Stimulated activated naive CD8-positive, alpha-beta T cell treated with anti-CD3 and anti-CD28 coated beads, Interleukin-15, Interleukin-2, amounts not matched to agents 100 ng/mL and 50 ng/mL, for 24 hours (primary cell): Measurements from ENCODE around the gene PWWP2B.
A peak's percentile ranks its signal among the peaks of the same experiment; 100 is the strongest.

ENCODE experiments used
- H3K27ac Mint-ChIP-seq: one replicate; pipeline ENCODE4 v1.8.0; 2021; ENCODE audit warnings: mild to moderate bottlenecking, mixed read lengths
- H3K27me3 Mint-ChIP-seq: one replicate; pipeline ENCODE4 v1.8.0; 2021; ENCODE audit warnings: mixed read lengths
- H3K36me3 Mint-ChIP-seq: one replicate; pipeline ENCODE4 v1.8.0; 2021; ENCODE audit warnings: low read depth, mixed read lengths
- H3K4me1 Mint-ChIP-seq: one replicate; pipeline ENCODE4 v1.8.0; 2021; ENCODE audit warnings: low read depth, mixed read lengths
- H3K4me3 Mint-ChIP-seq: one replicate; pipeline ENCODE4 v1.8.0; 2021; ENCODE audit warnings: mild to moderate bottlenecking, mixed read lengths
- H3K9me3 Mint-ChIP-seq: one replicate; pipeline ENCODE4 v1.8.0; 2021; ENCODE audit warnings: mixed read lengths

PWWP2B gene

DNA sequence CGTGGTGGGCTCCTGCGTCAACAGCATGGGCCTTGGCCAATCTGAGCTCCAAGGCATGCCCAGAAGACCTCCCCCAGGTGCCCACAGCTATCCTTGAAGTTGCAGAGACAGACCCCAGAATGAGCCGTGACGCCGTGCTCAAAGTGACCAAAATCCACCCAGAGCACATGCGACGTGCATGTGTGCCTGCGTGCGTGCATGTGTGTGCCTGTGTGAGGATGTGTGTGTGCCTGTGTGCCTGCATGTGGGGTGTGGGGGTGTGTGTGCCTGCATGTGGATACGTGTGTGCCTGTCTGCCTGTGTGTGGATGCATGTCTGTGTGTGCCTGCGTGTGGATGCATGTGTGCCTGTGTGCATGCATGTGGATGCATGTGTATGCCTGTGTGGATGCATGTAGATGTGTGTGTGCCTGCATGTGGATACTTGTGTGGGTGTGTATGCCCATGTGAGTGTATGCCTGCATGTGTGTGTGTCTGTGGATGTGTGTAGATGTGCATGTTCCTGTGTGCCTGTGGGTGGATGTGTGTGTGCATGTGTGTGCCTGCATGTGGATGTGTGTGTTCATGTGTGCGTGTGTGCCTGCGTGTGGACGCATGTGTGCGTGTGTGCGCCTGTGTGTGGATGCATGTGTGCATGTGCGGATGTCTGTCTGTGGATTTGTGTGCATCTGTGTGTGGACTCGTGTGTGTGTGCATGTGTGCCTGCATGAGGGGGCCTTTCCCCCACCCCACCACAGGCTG is 42.6 kb downstream of the PWWP2B start:
- Mint-ChIP-seq H3K27me3 (no peaks in the 10 kb centered on the region), H3K4me3 (no peak overlapping the region), H3K9me3 (no peaks in the 10 kb centered on the region), H3K27ac (no peak overlapping the region), H3K4me1 (peaks cover 12% of the 10 kb centered on the region), H3K36me3 (no peaks in the 10 kb centered on the region)

DNA sequence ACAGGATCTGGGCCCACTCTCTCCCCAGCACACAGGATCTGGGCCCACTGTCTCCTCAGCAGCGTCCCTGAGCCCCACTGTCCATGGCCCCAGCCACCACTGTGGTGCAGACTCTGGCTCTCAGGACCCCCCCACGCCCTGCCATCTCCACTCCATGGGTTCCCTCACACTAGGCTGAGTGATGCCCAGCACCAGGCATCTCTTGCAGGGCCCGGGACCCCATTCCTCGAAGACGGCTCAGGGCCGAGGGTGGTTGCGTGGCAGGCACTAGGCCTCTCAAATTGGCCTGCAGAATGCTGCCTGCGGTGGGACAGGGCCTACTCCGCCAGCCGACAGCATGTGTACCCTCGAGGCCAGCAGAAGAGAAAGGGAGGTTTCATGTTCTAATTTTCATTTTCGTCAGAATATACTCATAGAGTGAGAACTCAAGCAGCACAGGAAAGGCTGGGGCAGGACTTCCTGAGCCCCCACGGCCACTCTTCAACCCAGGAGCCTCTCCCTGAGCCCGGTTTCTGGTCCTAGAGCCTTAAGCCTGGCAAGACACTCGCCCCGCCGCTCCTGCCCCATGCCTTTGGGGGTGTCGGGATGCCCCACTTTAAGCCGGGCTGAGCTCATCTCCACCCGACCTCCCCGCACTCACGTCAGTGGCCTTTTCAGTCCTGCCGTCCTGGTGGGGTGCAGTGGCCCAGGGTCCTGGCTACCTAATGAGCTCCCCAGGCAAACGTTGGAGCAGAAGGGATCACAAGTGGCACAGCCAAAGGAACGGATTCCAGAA is 44.0 kb downstream of the PWWP2B start:
- Mint-ChIP-seq H3K27me3 (no peaks in the 10 kb centered on the region), H3K4me1 (peaks cover 17% of the 10 kb centered on the region), H3K36me3 (no peaks in the 10 kb centered on the region), H3K27ac (no peak overlapping the region), H3K4me3 (no peak overlapping the region), H3K9me3 (no peaks in the 10 kb centered on the region)

DNA sequence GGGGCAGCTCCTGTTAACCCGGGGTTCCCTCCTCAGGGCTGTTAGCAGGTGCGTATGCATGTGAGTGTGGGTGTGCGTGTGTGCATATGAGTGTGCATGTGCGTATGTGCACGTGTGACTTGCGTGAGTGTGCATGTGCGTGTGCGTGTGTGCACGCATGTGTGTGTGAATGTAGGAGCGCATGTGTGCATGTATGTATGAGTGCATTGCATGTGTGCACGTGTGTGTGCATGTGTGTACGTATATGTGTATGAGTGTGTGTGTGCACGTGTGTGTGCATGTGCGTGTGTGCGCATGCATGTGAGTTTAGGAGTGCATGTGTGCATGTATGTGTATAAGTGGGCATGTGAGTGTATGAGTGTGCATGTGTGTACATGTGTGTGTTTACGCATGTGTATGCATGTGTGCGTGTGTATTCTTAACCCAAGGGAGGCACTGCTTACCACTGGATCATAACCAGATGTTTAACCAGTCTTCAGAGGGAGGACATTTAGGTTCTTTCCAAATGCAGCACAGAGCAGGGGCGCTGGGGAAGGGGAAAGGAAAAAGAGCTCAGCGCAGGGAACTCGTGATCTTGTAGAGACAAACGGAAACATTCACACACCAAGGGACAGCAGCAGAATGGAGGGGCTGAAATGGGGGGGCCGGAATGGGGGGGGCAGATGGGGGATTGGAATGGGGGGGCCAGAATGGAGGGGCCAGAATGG is 45.0 kb downstream of the PWWP2B start:
- Mint-ChIP-seq H3K9me3 (no peaks in the 10 kb centered on the region), H3K36me3 (no peaks in the 10 kb centered on the region), H3K4me1 (peaks cover 24% of the 10 kb centered on the region), H3K27ac (peak overlapping the region; percentile 28), H3K4me3 (no peak overlapping the region), H3K27me3 (no peaks in the 10 kb centered on the region)

GRCh38 chr10:132442636-132443035 is 45.6 kb downstream of the PWWP2B start:
- Mint-ChIP-seq H3K4me1 (peaks cover 27% of the 10 kb centered on the region), H3K27me3 (no peaks in the 10 kb centered on the region), H3K4me3 (no peak overlapping the region), H3K36me3 (no peaks in the 10 kb centered on the region), H3K27ac (no peak overlapping the region), H3K9me3 (no peaks in the 10 kb centered on the region)

- H3K27ac Mint-ChIP-seq = no peak overlapping the region
- no peaks in the 10 kb centered on the region for H3K9me3 Mint-ChIP-seq
- no peaks in the 10 kb centered on the region for H3K27me3 Mint-ChIP-seq
- H3K36me3 Mint-ChIP-seq = no peaks in the 10 kb centered on the region
- H3K4me1 Mint-ChIP-seq = peaks cover 35% of the 10 kb centered on the region
- H3K4me3 Mint-ChIP-seq = no peak overlapping the region
Observed at GRCh38 chr10:132443605-132443982, 46.6 kb downstream of the PWWP2B start.

GRCh38 chr10:132443983-132444876 is 47.2 kb downstream of the PWWP2B start:
- no peak overlapping the region for H3K4me3 Mint-ChIP-seq
- H3K4me1 Mint-ChIP-seq = peaks cover 35% of the 10 kb centered on the region
- H3K27me3 Mint-ChIP-seq = no peaks in the 10 kb centered on the region
- H3K36me3 Mint-ChIP-seq = no peaks in the 10 kb centered on the region
- H3K27ac Mint-ChIP-seq = peak overlapping the region; percentile 31
- H3K9me3 Mint-ChIP-seq = no peaks in the 10 kb centered on the region

- Mint-ChIP-seq H3K9me3 (no peaks in the 10 kb centered on the region), H3K4me1 (peaks cover 31% of the 10 kb centered on the region), H3K27ac (no peak overlapping the region), H3K27me3 (no peaks in the 10 kb centered on the region), H3K4me3 (no peak overlapping the region), H3K36me3 (no peaks in the 10 kb centered on the region)
Observed at GRCh38 chr10:132444877-132445351, 47.9 kb downstream of the PWWP2B start.

GRCh38 chr10:132445516-132446194 is 48.7 kb downstream of the PWWP2B start:
- no peaks in the 10 kb centered on the region for H3K9me3 Mint-ChIP-seq
- H3K4me1 Mint-ChIP-seq = peaks cover 31% of the 10 kb centered on the region
- H3K27ac Mint-ChIP-seq = peak overlapping the region; percentile 4
- H3K36me3 Mint-ChIP-seq = no peaks in the 10 kb centered on the region
- no peaks in the 10 kb centered on the region for H3K27me3 Mint-ChIP-seq
- H3K4me3 Mint-ChIP-seq = no peak overlapping the region

- H3K4me1 Mint-ChIP-seq = peaks cover 31% of the 10 kb centered on the region
- H3K27ac Mint-ChIP-seq = peak overlapping the region; percentile 96
- no peaks in the 10 kb centered on the region for H3K36me3 Mint-ChIP-seq
- no peaks in the 10 kb centered on the region for H3K27me3 Mint-ChIP-seq
- peak overlapping the region; percentile 55 for H3K4me3 Mint-ChIP-seq
- H3K9me3 Mint-ChIP-seq = no peaks in the 10 kb centered on the region
Observed at GRCh38 chr10:132446195-132446581, 49.2 kb downstream of the PWWP2B start.

DNA sequence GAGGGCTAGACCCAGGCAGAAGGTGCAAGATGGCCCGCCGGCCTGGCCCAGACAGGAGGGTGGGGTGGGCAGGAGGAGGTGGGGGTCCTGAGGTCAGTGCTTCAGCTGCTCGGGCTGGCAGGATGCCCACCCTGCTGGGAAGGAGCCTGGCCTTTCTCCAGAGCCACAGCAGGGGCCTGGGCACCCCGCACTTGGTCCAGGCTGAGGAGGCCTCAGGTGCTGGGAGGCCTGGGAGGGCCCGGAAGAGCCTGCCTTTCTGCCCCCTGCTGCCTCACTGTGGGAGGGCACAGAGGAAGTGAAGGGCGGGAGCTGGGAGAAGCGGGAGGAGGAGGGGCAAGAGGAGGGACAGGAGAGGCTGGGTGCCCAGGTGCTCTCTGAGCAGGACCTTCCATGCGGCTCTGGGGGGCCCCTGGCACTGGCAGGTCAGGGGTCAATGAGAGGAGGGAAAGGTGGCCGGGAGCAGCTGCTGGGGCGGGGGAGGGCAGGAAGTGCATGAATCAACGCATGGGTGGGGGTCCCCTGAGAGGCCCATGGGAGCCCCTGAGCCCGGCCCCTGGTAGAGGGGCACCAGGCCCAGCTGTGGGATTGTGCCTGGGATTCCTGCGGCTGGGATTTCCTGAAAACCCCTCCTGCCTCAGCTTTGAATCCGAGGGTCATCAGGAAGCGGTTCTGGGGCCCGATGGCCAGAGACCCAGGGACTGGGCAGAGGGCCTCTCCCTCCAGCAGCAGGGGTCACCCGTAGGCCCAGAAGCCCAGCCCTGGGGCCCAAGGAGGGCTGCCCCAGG is 49.9 kb downstream of the PWWP2B start:
- Mint-ChIP-seq H3K4me3 (peak overlapping the region; percentile 71), H3K36me3 (no peaks in the 10 kb centered on the region), H3K9me3 (no peaks in the 10 kb centered on the region), H3K27ac (peak overlapping the region; percentile 96), H3K27me3 (no peaks in the 10 kb centered on the region), H3K4me1 (peaks cover 36% of the 10 kb centered on the region)

GRCh38 chr10:132447446-132448247 is 50.6 kb downstream of the PWWP2B start:
- H3K27me3 Mint-ChIP-seq = no peaks in the 10 kb centered on the region
- H3K36me3 Mint-ChIP-seq = no peaks in the 10 kb centered on the region
- peak overlapping the region; percentile 71 for H3K4me3 Mint-ChIP-seq
- H3K9me3 Mint-ChIP-seq = no peaks in the 10 kb centered on the region
- peak overlapping the region; percentile 96 for H3K27ac Mint-ChIP-seq
- H3K4me1 Mint-ChIP-seq = peaks cover 39% of the 10 kb centered on the region

DNA sequence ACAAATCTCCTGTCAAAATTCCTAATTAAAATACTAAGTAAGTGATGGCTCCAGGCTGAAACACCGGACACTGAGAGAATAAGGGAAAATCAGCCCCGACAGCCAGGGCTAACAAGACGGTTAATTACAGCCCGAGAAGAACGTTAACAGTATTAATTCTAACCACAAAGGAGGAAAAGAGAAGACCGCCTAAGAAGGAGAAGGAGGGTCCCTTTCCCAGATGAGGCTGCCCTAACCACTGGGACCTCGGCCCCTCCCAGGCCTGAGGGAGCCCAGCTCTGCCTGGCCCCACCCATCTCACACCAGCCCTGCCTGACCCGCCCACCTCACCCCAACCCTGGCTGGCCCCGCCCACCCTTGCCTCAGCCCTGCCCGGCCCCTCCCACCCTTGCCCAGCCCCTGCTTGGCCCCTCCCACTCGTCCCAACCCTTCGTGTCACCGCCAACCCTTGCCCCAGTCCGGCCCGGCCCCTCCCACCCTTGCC is 51.3 kb downstream of the PWWP2B start:
- Mint-ChIP-seq H3K4me3 (peak overlapping the region; percentile 71), H3K9me3 (no peaks in the 10 kb centered on the region), H3K36me3 (no peaks in the 10 kb centered on the region), H3K27me3 (no peaks in the 10 kb centered on the region), H3K4me1 (peaks cover 43% of the 10 kb centered on the region), H3K27ac (peak overlapping the region; percentile 88)
